Measurements from ENCODE around the gene SMG1.
A peak's percentile ranks its signal among the peaks of the same experiment; 100 is the strongest.

SMG1 gene

GRCh38 chr16:18804540-18804939 is 121.7 kb downstream of the SMG1 start:
- Mint-ChIP-seq H3K27ac (peak overlapping the region; percentile 46 to 92 (median 88)), H3K4me3 (peak overlapping the region in 1 of 3 experiments; percentile 34), H3K4me1 (peaks cover 34% of the 10 kb centered on the region), H3K27me3 (ENCODE audit: low read depth) (no peaks in the 10 kb centered on the region), H3K36me3 (ENCODE audit: low read depth) (peaks cover 24% of the 10 kb centered on the region), H3K9me3 (no peaks in the 10 kb centered on the region)
- TF ChIP-seq CTCF (IDR thresholded peaks at IDR 0.05; ENCODE audit: unreplicated experiment in 3 of 3), result no peak

- no peaks in the 10 kb centered on the region for H3K27me3 Mint-ChIP-seq (ENCODE audit: low read depth)
- H3K27ac Mint-ChIP-seq, result peak overlapping the region; percentile 79 to 92 (median 88)
- peak overlapping the region; percentile 80 to 94 (median 93) for H3K4me3 Mint-ChIP-seq
- peaks cover 39% of the 10 kb centered on the region for H3K4me1 Mint-ChIP-seq
- H3K9me3 Mint-ChIP-seq, result no peaks in the 10 kb centered on the region
- TF ChIP-seq CTCF (IDR thresholded peaks at IDR 0.05; ENCODE audit: unreplicated experiment in 3 of 3), result no peak
- peaks cover 17% of the 10 kb centered on the region for H3K36me3 Mint-ChIP-seq (ENCODE audit: low read depth)
These were observed 122.4 kb downstream of the SMG1 start for GRCh38 chr16:18803569-18804462.

- TF ChIP-seq CTCF (IDR thresholded peaks at IDR 0.05; ENCODE audit: unreplicated experiment in 3 of 3), result no peak
- Mint-ChIP-seq H3K4me3 (peak overlapping the region; percentile 93 to 98 (median 94)), H3K27ac (peak overlapping the region; percentile 14 to 69 (median 48)), H3K27me3 (ENCODE audit: low read depth) (no peaks in the 10 kb centered on the region), H3K9me3 (no peaks in the 10 kb centered on the region), H3K4me1 (peaks cover 48% of the 10 kb centered on the region), H3K36me3 (ENCODE audit: low read depth) (peaks cover 14% of the 10 kb centered on the region)
These were observed 123.4 kb downstream of the SMG1 start for GRCh38 chr16:18802767-18803343.

- peak; percentile 80 to 96 (median 82) for TF ChIP-seq CTCF (IDR thresholded peaks at IDR 0.05; ENCODE audit: unreplicated experiment in 3 of 3)
- Mint-ChIP-seq H3K4me1 (peaks cover 56% of the 10 kb centered on the region), H3K4me3 (peak within 1 kb of the TSS; percentile 93 to 98 (median 94)), H3K9me3 (no peaks in the 10 kb centered on the region), H3K27ac (peak within 1 kb of the TSS; percentile 69 to 95 (median 94)), H3K27me3 (ENCODE audit: low read depth) (no peaks in the 10 kb centered on the region), H3K36me3 (ENCODE audit: low read depth) (peaks cover 15% of the 10 kb centered on the region)
These were observed 124.8 kb downstream of the SMG1 start, which contains the start of gene ARL6IP1 for GRCh38 chr16:18801145-18801972. Gene ARL6IP1 (minus strand): TSS chr16:18801549. CDS start chr16:18801466, 83 bp downstream.

- Mint-ChIP-seq H3K36me3 (ENCODE audit: low read depth) (peaks cover 19% of the 10 kb centered on the region), H3K4me1 (peaks cover 62% of the 10 kb centered on the region), H3K27me3 (ENCODE audit: low read depth) (no peaks in the 10 kb centered on the region), H3K27ac (peak overlapping the region; percentile 64 to 95 (median 94)), H3K9me3 (no peaks in the 10 kb centered on the region), H3K4me3 (peak overlapping the region; percentile 93 to 98 (median 94))
- TF ChIP-seq CTCF (IDR thresholded peaks at IDR 0.05; ENCODE audit: unreplicated experiment in 3 of 3), result no peak
These were observed 125.4 kb downstream of the SMG1 start for GRCh38 chr16:18800775-18801144.
